ENCODE data around the gene ENGASE.

Gene ENGASE

GRCh38 chr17:79096477-79096876 is 21.9 kb downstream of the ENGASE start:
- DNase-seq: no peak

- no peak for DNase-seq
Measured at GRCh38 chr17:79097226-79098055, 22.8 kb downstream of the ENGASE start.

GRCh38 chr17:79098282-79098867 is 23.8 kb downstream of the ENGASE start:
- no peak for DNase-seq

- no peak for DNase-seq
Measured at GRCh38 chr17:79100405-79100804, 25.8 kb downstream of the ENGASE start.

- no peak for DNase-seq
Measured at GRCh38 chr17:79101111-79101673, 26.6 kb downstream of the ENGASE start.

GRCh38 chr17:79102214-79102613 is 27.6 kb downstream of the ENGASE start:
- no peak for DNase-seq

- DNase-seq: no peak
Measured at GRCh38 chr17:79104898-79105600, 30.4 kb downstream of the ENGASE start.

- no peak for DNase-seq
Measured at GRCh38 chr17:79105937-79106336, 31.3 kb downstream of the ENGASE start.

- no peak for DNase-seq
Measured at GRCh38 chr17:79106958-79107357, 32.3 kb downstream of the ENGASE start.

GRCh38 chr17:79107499-79108231 is 33.0 kb downstream of the ENGASE start:
- no peak for DNase-seq

- DNase-seq: no peak
Measured at GRCh38 chr17:79108232-79108850, 33.7 kb downstream of the ENGASE start.

GRCh38 chr17:79108870-79109269 is 34.2 kb downstream of the ENGASE start:
- no peak for DNase-seq

- DNase-seq: no peak
Measured at GRCh38 chr17:79109584-79109983, 35.0 kb downstream of the ENGASE start.

GRCh38 chr17:79111097-79111496 is 36.5 kb downstream of the ENGASE start:
- no peak for DNase-seq

GRCh38 chr17:79112471-79112870 is 37.8 kb downstream of the ENGASE start:
- DNase-seq: no peak

- DNase-seq: no peak
Measured at GRCh38 chr17:79113699-79114457, 39.3 kb downstream of the ENGASE start.

- no peak for DNase-seq
Measured at GRCh38 chr17:79114458-79115301, 40.1 kb downstream of the ENGASE start.

- no peak for DNase-seq
Measured at GRCh38 chr17:79115487-79115886, 40.9 kb downstream of the ENGASE start.

GRCh38 chr17:79116575-79117368 is 42.1 kb downstream of the ENGASE start:
- no peak for DNase-seq
